GM19239 (cell line): ENCODE measurements around the gene FSTL5.

Experiments used
- DNase-seq: peaks from one replicate; pipeline ENCODE4 v3.0.0; 2011; ENCODE audit warnings: low spot score; ENCODE audit not compliant: insufficient read length
- FAIRE-seq: peaks from 2 replicates; lab custom pipeline; 2011; peaks lifted over from hg19 to GRCh38; lab: Jason Lieb, UNC

Gene FSTL5

GRCh38 chr4:161949946-161950725 lies 213.7 kb downstream of the FSTL5 start:
- DNase-seq (no peak), FAIRE-seq (no peak)

- FAIRE-seq (no peak), DNase-seq (no peak)
Measured at GRCh38 chr4:161948026-161948770, 215.6 kb downstream of the FSTL5 start.

- FAIRE-seq (no peak), DNase-seq (no peak)
Measured at GRCh38 chr4:161937596-161937995, 226.2 kb downstream of the FSTL5 start.

- no peak for DNase-seq
- no peak for FAIRE-seq
Measured at GRCh38 chr4:161936625-161937550, 226.9 kb downstream of the FSTL5 start.

DNA sequence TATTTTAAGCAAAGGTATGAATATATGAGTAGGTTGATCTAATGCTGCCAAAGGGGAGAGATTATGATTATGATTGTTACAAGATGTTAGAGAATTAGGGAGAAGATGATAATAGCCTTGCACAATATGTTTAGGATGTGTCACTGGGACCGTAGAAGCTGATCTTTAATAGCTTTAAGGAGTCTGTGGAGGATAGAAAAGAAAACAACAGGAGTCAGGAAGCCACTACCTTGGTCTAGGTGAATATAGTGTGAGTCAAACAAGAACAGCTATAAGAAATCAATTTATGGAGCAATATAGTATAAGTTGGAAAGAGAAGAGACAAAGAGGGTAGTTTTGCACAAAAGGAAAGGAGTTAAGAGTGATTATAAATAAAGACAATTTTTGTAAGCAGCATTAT lies 232.7 kb downstream of the FSTL5 start:
- FAIRE-seq (no peak), DNase-seq (no peak)

DNA sequence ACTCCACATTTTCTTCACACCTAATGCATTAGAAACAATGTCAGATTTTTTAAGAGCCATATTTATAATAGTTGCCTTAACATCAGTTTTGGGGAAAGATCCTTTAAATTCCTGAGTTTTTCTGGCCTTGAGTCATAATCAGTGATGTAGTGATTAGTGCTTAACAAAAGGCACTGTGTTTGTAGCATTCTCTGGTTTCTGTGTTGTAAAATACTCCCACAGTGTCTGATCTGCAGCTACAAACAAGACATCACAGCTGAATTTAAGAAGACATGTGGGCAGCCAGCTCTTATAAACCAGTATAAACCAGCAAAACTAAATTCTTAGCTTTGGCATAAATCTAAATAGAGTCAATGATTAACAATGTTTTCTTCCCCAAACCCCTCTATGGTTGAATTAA lies 233.8 kb downstream of the FSTL5 start:
- FAIRE-seq: no peak
- DNase-seq: no peak

DNA sequence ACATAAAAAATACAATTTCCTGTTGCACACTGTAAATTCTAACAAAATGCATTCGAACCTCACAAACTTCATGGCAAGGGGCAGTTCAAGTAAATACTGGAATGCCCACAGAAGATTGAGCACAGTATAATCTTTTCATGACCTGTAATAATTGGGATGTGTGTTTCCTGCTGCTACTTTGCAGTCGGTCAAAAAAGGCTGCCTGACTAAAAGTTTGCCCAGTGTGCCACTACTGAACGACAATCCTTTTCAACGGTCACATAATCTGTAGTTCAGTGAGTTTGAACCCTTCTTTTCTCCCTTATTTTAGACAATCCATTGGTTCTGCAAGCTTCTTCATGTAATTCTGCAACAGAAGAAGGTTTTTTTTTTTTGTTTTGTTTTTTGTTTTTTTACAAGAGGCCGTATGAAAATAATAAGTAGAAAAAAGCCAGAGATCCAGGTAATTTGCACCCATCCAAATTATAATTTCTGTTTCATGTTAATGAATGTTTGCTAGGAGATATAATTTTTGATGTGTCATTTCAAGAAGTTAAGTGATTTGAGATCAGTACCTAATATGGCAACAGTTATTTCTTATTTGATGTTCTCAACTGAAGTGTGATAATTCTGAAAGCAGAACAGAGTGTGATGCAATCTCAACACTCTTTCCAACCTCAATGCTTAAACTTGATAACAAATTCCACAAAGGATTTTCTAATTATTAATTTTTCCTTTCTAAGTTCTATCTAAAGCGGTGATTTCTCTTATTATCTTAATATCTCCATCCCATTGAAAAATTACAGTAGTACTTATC lies 237.6 kb downstream of the FSTL5 start:
- no peak for FAIRE-seq
- DNase-seq: no peak

DNA sequence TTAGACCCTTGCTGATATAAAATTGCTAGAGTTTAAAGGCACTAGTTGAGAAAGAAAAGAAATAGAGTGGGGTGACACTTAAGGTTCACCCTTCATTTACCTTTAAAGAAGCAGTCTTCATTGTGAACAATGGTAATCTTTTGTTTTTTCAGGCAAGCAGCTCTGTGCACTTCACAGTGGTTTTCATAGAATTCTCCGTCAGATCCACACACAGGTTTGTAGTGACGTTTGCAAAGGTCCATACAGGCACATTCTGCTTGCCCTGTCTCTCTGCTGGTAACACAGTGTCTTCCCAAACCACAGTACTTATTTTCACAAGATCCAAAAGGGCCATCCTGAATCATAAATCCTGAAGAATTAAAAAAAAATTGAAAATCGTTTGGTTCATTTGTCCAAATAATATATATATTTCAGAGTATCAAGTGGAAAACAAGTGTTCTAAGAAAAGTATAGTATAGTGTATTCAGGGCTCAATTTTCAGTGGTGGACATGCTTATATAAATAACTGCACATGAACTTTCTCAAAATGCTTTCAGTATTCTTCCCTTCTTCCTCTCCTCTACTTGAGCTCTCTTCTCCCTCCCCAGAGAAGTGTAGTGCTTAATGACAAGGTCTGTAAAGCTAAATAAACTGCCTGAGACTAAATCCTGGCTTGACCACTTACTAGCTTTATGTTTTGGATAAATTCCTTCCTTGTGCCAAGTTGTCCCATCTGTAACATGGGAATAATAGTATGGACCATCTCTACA lies 243.3 kb downstream of the FSTL5 start:
- FAIRE-seq: no peak
- DNase-seq: no peak

- DNase-seq (no peak), FAIRE-seq (peak; percentile 4)
Measured at GRCh38 chr4:161919442-161920220, 244.2 kb downstream of the FSTL5 start.

DNA sequence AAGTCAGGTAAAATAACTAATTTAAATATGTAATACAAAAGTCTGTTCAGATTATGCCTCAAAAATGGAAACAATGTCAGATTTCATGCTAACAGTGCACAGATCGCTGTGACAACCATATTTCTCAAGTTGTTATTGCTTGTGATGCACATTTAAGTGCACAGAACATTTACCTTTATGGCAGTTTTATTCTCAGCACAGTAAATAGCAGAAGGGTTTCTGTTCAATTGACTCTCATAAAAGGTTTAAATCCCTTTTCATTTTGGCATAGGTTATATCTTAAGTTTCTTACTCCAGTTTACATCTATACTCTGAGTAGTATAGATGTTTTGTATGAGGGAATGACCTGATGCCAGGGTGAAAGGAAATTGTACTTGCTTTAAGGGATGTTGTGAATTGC lies 247.8 kb downstream of the FSTL5 start:
- DNase-seq (no peak), FAIRE-seq (no peak)

- DNase-seq: no peak
- FAIRE-seq: no peak
Measured at GRCh38 chr4:161907590-161907955, 256.2 kb downstream of the FSTL5 start.

DNA sequence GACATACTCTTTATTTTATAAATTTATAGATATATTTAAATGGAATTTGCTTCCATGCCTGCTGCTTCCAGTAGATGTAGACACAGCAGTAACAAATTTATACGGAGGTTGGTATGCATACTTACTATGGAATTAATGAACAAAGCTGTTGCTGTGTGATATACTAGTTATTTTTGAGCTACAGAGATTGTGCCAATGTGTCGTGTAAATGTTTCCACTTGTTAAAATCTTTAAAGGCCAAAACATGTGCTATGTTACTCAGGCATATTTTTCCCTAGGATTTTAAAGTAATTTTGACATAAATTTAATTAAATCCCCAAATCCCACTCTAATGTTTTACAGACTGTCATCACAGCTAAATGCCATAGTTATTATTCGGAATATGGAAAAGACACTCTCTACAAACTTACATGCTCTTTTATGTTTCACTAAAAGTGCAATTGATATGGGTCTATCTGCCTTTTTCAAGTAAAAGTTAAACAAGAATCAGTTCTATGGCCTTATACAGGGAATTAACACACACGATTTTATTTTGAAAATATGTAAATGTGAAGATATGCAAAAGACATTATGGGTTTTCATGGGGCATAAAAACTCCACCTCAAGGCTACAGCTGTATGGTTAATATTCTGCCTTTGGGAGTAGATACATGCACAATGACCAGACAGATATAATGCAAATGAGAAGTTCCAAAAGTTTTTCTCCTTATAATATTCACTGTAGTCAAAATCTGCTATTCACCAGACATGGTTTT lies 256.8 kb downstream of the FSTL5 start:
- FAIRE-seq (no peak), DNase-seq (no peak)

DNA sequence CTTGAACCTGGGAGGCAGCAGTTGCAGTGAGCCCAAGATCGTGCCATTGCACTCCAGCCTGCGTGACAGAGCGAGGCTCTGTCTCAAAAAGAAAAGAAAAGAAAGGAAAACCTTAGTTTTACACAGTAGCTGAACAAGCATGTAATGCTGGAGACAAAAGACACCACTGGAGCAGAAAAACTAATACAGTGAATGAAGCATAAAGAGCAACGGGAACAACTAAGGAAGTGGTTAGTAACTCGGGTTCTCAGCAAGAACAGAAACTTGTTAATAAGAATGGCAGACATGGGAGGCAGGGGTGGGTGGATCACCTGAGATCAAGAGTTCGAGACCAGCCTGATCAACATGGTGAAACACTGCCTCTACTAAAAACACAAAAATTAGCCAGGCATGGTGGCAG lies 263.7 kb downstream of the FSTL5 start:
- no peak for DNase-seq
- FAIRE-seq: no peak

DNA sequence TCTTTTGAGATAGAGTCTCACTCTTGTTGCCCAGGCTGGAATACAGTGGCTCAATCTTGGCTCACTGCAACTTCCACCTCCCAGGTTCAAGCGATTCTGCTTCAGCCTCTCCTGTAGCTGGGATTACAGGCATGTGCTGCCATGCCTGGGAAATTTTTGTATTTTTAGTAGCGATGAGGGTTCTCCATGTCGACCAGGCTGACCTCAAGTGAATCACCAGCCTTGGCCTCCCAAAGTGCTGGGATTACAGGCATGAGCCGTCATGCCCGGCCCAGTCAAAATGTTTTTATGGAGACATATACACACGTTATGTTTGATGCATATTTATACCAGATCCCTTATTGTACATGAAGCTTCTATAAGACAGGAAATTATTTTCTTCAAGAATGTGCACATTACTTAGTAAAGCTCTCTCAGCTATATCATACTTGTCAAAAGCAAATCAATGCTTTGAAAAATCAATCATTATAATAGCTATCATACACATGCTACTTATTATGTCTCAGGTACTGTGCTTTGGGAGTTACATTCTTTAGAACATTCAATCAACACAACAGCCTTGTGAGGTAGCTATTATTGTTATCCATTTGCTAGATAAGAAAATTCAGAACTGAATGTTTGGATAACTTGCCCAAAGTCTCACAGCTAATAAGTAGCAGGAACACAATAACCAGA lies 269.2 kb downstream of the FSTL5 start:
- FAIRE-seq (no peak), DNase-seq (no peak)

DNA sequence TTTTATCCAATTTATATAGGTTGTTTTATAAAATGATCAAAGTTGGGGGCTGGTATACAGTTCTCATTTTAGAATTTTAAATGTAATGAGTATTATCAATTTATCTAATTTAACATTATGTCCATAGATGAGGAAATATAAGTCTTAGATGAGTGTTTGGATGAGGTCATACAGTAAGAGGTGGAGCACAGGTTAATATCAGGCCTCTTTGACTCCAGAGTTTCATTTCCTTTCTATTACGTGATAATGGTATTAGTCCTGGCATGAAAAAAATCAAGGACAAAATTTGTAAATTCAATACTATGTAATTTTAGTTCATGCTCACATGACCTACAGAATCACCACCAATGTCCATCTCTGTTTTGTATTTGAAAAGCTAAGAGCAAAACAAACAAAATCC lies 269.8 kb downstream of the FSTL5 start:
- DNase-seq (no peak), FAIRE-seq (no peak)

GRCh38 chr4:161893566-161893965 lies 270.2 kb downstream of the FSTL5 start:
- FAIRE-seq (no peak), DNase-seq (no peak)

GRCh38 chr4:161892951-161893350 lies 270.8 kb downstream of the FSTL5 start:
- FAIRE-seq: no peak
- DNase-seq: no peak
